Smooth muscle cell (in vitro differentiated cells): ENCODE measurements around the gene IL22RA2. TPM values are rescaled to one million over a fixed set of nuclear protein-coding genes. Genes with fewer than 3 reads are reported as not detected.

Source experiments
- DNase-seq: peaks from one replicate; lab custom pipeline; 2025; ENCODE audit not compliant: unreplicated experiment; lab: John Stamatoyannopoulos, UW
- H2AFZ ChIP-seq: fragments of 200-600 bp; sonication (generic); 2 replicates; pipeline ENCODE4 v1.6.0; 2016; ENCODE audit warnings: antibody characterized with exemption, low read depth, mild to moderate bottlenecking
- H3F3A ChIP-seq: fragments of 200-600 bp; sonication (generic); 2 replicates; pipeline ENCODE4 v1.6.0; 2017; ENCODE audit warnings: antibody characterized with exemption, low read depth
- H3K27ac ChIP-seq: fragments of 200-600 bp; sonication (generic); 2 replicates; pipeline ENCODE4 v1.5.1; 2016; ENCODE audit warnings: low read depth, mild to moderate bottlenecking
- H3K27me3 ChIP-seq: fragments of 200-600 bp; sonication (generic); 2 replicates; pipeline ENCODE4 v1.6.1; 2016; ENCODE audit warnings: low read depth, mild to moderate bottlenecking
- H3K36me3 ChIP-seq: fragments of 200-600 bp; sonication (generic); 2 replicates; pipeline ENCODE4 v1.5.1; 2016; ENCODE audit warnings: low read depth
- H3K4me1 ChIP-seq: fragments of 200-600 bp; sonication (generic); 2 replicates; pipeline ENCODE4 v1.5.1; 2016; ENCODE audit warnings: low read depth
- H3K4me2 ChIP-seq: fragments of 200-600 bp; sonication (generic); 2 replicates; pipeline ENCODE4 v1.6.0; 2016; ENCODE audit warnings: mild to moderate bottlenecking
- H3K4me3 ChIP-seq: fragments of 200-600 bp; sonication (generic); 2 replicates; pipeline ENCODE4 v1.5.1; 2016; ENCODE audit warnings: mild to moderate bottlenecking
- H3K79me2 ChIP-seq: fragments of 200-600 bp; sonication (generic); 2 replicates; pipeline ENCODE4 v1.6.0; 2016; ENCODE audit warnings: low read depth, mild to moderate bottlenecking
- H3K9ac ChIP-seq: fragments of 200-600 bp; sonication (generic); 2 replicates; pipeline ENCODE4 v1.6.0; 2016; ENCODE audit warnings: low read depth
- H3K9me3 ChIP-seq: fragments of 200-600 bp; sonication (generic); replicated peaks from 2 replicates; pipeline ENCODE4 v1.5.1; 2016; ENCODE audit warnings: low read depth
- H4K20me1 ChIP-seq: fragments of 200-600 bp; sonication (generic); 2 replicates; pipeline ENCODE4 v1.6.0; 2016; ENCODE audit warnings: low read depth
- WGBS: methylation state at CpG from one replicate; pipeline ENCODE4 v1.1.7; 2016; ENCODE audit warnings: low lambda C conversion rate; 5-methylcytosine and 5-hydroxymethylcytosine counted together
- polyA plus RNA-seq: library from polyadenylated mRNA; unstranded; fragments of >200 nt; fragmentation: Nextera tagmentation; extraction: Ambion mirVana; gene quantifications from 2 replicates; pipeline ENCODE4 v1.2.1, GENCODE V29; 2016
- total RNA-seq: library from RNA; depleted of rRNA; stranded (reverse); fragments of >200 nt; gene quantifications from 2 replicates; pipeline ENCODE4 v1.2.3, GENCODE V29; 2014
- TF ChIP-seq, protein P1 (sequence below): fragments of 200-600 bp; sonication (generic); IDR thresholded peaks from 2 replicates; pipeline ENCODE4 v1.5.1; 2017; ENCODE audit warnings: borderline replicate concordance, mild to moderate bottlenecking, antibody characterized with exemption; ENCODE audit not compliant: insufficient read depth, poor library complexity, severe bottlenecking

IL22RA2 gene, protein sequence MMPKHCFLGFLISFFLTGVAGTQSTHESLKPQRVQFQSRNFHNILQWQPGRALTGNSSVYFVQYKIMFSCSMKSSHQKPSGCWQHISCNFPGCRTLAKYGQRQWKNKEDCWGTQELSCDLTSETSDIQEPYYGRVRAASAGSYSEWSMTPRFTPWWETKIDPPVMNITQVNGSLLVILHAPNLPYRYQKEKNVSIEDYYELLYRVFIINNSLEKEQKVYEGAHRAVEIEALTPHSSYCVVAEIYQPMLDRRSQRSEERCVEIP
- total RNA-seq, result not detected in 2 replicates
- not detected in 2 replicates for polyA plus RNA-seq

DNA sequence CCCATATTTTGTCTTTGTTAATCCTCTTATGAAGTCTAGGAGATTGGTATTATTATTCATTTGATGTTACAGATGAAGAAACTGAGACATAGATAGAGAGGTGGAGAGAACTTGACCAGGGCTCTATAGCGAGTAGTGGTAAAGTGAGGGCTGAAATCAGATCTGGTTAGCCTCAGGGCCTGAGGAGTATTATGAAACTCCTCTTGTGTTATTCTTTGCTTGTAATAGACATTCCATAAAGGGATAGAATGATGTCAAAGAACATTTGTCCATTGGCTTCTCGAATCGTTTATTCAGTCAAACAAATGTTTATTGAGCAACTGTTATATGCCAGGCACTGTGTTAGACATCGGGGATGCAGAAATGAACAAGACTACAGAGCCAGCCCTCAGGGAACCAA, at the start of gene IL22RA2:
IL22RA2 (minus strand) TSS at position 144 of the 400 bp plus-strand sequence. CDS start 11,895 bp downstream, outside the sequence.
- Histone ChIP-seq H3F3A (no peaks in the 10 kb centered on the region), H3K79me2 (no peaks in the 10 kb centered on the region), H2AFZ (no peak within 1 kb of the TSS), H3K9ac (no peak within 1 kb of the TSS), H3K27ac (no peak within 1 kb of the TSS), H3K9me3 (no peaks in the 10 kb centered on the region), H3K27me3 (no peaks in the 10 kb centered on the region), H3K4me2 (no peak within 1 kb of the TSS), H3K4me1 (no peaks in the 10 kb centered on the region), H3K4me3 (no peak within 1 kb of the TSS), H4K20me1 (no peaks in the 10 kb centered on the region), H3K36me3 (no peaks in the 10 kb centered on the region)
- DNase-seq, result no peak
- TF ChIP-seq, protein P1, sequence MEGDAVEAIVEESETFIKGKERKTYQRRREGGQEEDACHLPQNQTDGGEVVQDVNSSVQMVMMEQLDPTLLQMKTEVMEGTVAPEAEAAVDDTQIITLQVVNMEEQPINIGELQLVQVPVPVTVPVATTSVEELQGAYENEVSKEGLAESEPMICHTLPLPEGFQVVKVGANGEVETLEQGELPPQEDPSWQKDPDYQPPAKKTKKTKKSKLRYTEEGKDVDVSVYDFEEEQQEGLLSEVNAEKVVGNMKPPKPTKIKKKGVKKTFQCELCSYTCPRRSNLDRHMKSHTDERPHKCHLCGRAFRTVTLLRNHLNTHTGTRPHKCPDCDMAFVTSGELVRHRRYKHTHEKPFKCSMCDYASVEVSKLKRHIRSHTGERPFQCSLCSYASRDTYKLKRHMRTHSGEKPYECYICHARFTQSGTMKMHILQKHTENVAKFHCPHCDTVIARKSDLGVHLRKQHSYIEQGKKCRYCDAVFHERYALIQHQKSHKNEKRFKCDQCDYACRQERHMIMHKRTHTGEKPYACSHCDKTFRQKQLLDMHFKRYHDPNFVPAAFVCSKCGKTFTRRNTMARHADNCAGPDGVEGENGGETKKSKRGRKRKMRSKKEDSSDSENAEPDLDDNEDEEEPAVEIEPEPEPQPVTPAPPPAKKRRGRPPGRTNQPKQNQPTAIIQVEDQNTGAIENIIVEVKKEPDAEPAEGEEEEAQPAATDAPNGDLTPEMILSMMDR, result no peak
- 90% methylated on average over 4 of the region's 4 CpGs for WGBS

DNA sequence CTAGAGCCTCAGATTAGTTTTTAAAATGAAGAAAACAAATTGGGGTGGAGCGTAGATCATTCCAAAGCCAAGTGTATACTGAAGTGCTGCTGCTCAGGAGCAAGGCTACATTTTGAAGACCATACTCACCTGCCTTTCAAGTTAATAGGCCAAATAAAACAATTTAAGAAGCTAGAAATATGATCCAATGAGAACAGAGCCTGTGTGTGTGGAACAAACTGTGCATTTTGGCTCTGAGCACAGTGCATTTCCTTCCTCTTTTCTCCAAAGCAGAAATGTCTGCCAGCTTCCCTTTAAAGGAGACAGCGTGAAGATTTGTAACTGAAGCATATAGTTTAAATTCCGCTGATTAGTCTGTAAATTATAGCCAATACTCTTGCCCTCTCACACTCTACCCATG, 48.9 kb upstream of the IL22RA2 start:
- Histone ChIP-seq H3K9me3 (no peaks in the 10 kb centered on the region), H3F3A (no peaks in the 10 kb centered on the region), H3K4me3 (no peak overlapping the region), H3K4me1 (peaks cover 13% of the 10 kb centered on the region), H2AFZ (no peak overlapping the region), H3K9ac (no peak overlapping the region), H3K36me3 (no peaks in the 10 kb centered on the region), H3K27me3 (no peaks in the 10 kb centered on the region), H4K20me1 (peaks cover 10% of the 10 kb centered on the region), H3K4me2 (no peak overlapping the region), H3K27ac (no peak overlapping the region), H3K79me2 (peaks cover 15% of the 10 kb centered on the region)
- TF ChIP-seq, protein P1, result no peak
- WGBS, result 93% methylated on average over 3 of the region's 3 CpGs
- DNase-seq, result no peak

DNA sequence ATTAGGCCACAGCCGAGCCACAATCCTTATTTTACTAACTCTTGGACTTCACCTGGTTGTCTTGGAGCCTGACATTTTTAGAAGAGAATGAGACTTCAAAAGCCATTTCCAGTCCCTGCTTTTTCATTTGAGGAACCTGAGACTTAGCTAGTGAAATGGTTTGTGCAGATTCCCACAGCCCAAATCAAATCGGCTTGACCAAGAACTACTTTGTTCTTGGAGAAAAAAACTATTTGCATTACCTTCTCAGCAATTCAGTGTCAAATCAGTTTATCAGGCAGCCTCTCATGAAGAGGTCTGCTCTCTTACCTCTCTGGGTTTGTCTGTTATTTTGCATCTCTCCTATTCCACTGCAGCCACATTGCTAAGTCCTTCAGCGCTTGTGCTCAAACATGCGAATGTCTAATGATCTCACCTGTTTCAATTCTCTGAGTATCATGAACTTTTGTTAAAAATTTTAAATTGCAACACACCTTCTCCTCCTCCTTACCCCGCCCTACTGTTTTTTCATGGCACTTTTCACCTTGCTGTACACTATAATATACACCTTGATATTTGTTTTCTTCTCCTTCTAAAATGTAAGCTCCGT, 46.3 kb upstream of the IL22RA2 start:
- H3K36me3 ChIP-seq, result no peaks in the 10 kb centered on the region
- DNase-seq, result no peak
- H3K4me2 ChIP-seq, result peak overlapping the region; percentile 87
- H3F3A ChIP-seq, result no peaks in the 10 kb centered on the region
- TF ChIP-seq, protein P1, result no peak
- peak overlapping the region; percentile 89 for H2AFZ ChIP-seq
- H3K4me3 ChIP-seq, result peak overlapping the region; percentile 81
- peaks cover 36% of the 10 kb centered on the region for H4K20me1 ChIP-seq
- H3K79me2 ChIP-seq, result peaks cover 42% of the 10 kb centered on the region
- peak overlapping the region; percentile 96 for H3K27ac ChIP-seq
- WGBS, result 78% methylated on average over 6 of the region's 6 CpGs
- peaks cover 13% of the 10 kb centered on the region for H3K4me1 ChIP-seq
- H3K9ac ChIP-seq, result no peak overlapping the region
- no peaks in the 10 kb centered on the region for H3K9me3 ChIP-seq
- H3K27me3 ChIP-seq, result no peaks in the 10 kb centered on the region
